SU-DHL-6 (cell line): ENCODE measurements around the gene ANGPTL2.
"Not testable (repeated sequence)": the region's sequence is repeated elsewhere in the genome, so short reads cannot be mapped to it uniquely, and the experiment has no call there.

Experiments
- H2AFZ ChIP-seq: fragments of 200-600 bp; sonication (generic); 2 replicates; pipeline ENCODE4 v1.6.1; 2014; ENCODE audit warnings: low read depth, mild to moderate bottlenecking, moderate library complexity, mixed read lengths, antibody characterized with exemption, low read length; ENCODE audit not compliant: severe bottlenecking
- H3F3A ChIP-seq: fragments of 200-600 bp; shearing (Covaris generic); 2 replicates; pipeline ENCODE4 v1.6.0; 2016; ENCODE audit warnings: antibody characterized with exemption, mild to moderate bottlenecking; ENCODE audit not compliant: insufficient read depth
- H3K27ac ChIP-seq: fragments of 200-600 bp; sonication (generic); 2 replicates; pipeline ENCODE4 v1.5.1; 2016; ENCODE audit warnings: low read depth, mild to moderate bottlenecking, low read length, moderate library complexity, mixed read lengths
- H3K27me3 ChIP-seq: fragments of 200-600 bp; sonication (generic), shearing (Covaris generic); 2 replicates; pipeline ENCODE4 v1.6.0; 2014; ENCODE audit warnings: mild to moderate bottlenecking, low read length
- H3K36me3 ChIP-seq: fragments of 200-600 bp; sonication (generic); 2 replicates; pipeline ENCODE4 v1.6.1; 2014; ENCODE audit warnings: mild to moderate bottlenecking, low read length, mixed read lengths
- H3K4me2 ChIP-seq: fragments of 300-600, 200-600 bp; shearing (Covaris generic), sonication (generic); 2 replicates; pipeline ENCODE4 v1.6.0; 2014; ENCODE audit warnings: low read length, low read depth, mild to moderate bottlenecking; ENCODE audit not compliant: poor library complexity, severe bottlenecking
- H3K4me3 ChIP-seq: fragments of 200-600 bp; sonication (generic); 2 replicates; pipeline ENCODE4 v1.5.1; 2014; ENCODE audit warnings: antibody characterized with exemption, low read length, mild to moderate bottlenecking, mixed read lengths; ENCODE audit not compliant: insufficient read depth, poor library complexity, severe bottlenecking
- H3K79me2 ChIP-seq: fragments of 200-600 bp; sonication (generic); 2 replicates; pipeline ENCODE4 v1.6.1; 2014; ENCODE audit warnings: mild to moderate bottlenecking, low read length, moderate library complexity; ENCODE audit not compliant: insufficient read depth
- H3K9ac ChIP-seq: fragments of 200-600 bp; sonication (generic); 2 replicates; pipeline ENCODE4 v1.7.0; 2014; ENCODE audit warnings: mild to moderate bottlenecking, low read length
- H3K9me2 ChIP-seq: fragments of 200-600 bp; sonication (generic); replicated peaks from 2 replicates; pipeline ENCODE4 v1.6.1; 2014; ENCODE audit warnings: low read length; ENCODE audit not compliant: insufficient read depth
- H3K9me3 ChIP-seq: fragments of 200-600 bp; sonication (generic); 2 replicates; pipeline ENCODE4 v1.6.1; 2014; ENCODE audit warnings: low read length, mixed read lengths; ENCODE audit not compliant: insufficient read depth
- H4K20me1 ChIP-seq: fragments of 200-600 bp; sonication (generic); 2 replicates; pipeline ENCODE4 v1.6.1; 2014; ENCODE audit warnings: low read depth, mild to moderate bottlenecking, antibody characterized with exemption, low read length, moderate library complexity, mixed read lengths
- EZH2phosphoT487 ChIP-seq: fragments of 200-600 bp; sonication (generic), shearing (Covaris generic); conservative IDR thresholded peaks from 2 replicates; pipeline ENCODE4 v1.6.1; 2018; ENCODE audit warnings: mild to moderate bottlenecking, antibody characterized with exemption, low read length, moderate library complexity, mixed read lengths
- TF ChIP-seq, protein P1 (sequence below): fragments of 200-600 bp; sonication (generic); IDR thresholded peaks from one replicate; pipeline ENCODE4 v1.5.1; 2017; ENCODE audit warnings: antibody characterized with exemption, mild to moderate bottlenecking, low read length, moderate library complexity; ENCODE audit not compliant: insufficient read depth, poor library complexity, severe bottlenecking

The ANGPTL2 gene, protein sequence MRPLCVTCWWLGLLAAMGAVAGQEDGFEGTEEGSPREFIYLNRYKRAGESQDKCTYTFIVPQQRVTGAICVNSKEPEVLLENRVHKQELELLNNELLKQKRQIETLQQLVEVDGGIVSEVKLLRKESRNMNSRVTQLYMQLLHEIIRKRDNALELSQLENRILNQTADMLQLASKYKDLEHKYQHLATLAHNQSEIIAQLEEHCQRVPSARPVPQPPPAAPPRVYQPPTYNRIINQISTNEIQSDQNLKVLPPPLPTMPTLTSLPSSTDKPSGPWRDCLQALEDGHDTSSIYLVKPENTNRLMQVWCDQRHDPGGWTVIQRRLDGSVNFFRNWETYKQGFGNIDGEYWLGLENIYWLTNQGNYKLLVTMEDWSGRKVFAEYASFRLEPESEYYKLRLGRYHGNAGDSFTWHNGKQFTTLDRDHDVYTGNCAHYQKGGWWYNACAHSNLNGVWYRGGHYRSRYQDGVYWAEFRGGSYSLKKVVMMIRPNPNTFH

DNA sequence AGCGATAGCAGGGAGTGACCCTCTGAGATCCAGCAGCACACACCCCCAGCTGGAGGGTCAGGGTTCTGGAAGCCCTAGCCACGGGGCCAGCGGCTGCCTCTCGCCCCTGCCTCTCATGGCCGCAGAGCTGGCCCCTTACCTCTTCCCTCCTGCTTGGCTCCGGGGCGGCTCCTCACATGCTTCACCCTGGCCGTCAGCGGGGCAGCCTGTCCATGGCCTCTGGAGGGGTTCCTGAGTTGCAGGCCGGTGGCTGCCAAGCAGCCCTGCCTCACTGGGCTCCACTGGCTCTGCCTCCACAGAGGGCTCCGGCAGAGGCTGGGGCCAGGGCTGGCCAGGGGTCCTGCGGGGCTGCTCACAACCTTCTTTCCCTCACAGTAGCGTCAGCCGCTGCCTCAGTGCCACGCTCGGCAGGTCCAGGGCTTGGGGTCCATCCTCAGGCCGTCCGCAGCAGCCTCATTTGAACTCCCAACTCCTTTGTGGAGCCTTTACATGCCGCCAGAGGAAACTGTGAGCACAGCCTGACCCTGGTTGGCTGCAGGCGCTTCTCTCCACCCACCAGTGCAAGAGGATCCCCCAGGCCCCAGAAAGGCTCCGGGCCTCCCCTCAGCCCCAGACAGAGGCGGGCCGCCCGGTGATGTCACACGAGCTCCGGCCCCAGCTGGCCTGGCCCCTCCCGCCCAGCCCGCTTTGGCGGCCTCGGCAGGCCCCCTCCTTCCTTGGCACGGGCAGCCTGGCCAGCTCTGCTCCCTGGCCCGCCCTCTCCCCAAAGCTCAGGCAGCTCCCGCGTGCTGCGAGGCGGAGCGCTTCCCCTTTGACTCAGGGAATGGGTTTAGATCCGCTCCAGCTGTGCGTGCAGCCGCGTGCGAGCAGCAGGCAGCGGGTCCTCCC is at the start of gene ANGPTL2:
Gene ANGPTL2, minus strand, starts transcription at position 460 of the 888 bp plus-strand sequence. CDS start 13,904 bp downstream, outside the sequence.
- no peak within 1 kb of the TSS for H2AFZ ChIP-seq

DNA sequence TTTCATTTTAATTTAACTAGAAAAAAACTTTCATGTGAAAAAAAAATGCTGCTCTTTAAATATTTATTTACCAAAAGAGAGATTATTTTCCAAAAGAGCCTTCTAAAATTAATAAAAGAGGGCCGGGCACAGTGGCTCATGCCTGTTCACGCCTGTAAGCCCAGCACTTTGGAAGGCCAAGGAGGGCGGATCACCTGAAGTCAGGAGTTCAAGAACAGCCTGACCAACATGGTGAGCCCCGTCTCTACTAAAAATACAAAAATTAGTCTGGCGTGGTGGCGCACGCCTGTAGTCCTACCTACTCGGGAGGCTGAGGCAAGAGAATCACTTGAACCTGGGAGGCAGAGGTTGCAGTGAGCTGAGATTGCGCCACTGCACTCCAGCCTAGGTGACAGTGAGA is 48.9 kb upstream of the ANGPTL2 start:
- not testable (repeated sequence) for H3K9me3 ChIP-seq, H3K27ac ChIP-seq, H3K27me3 ChIP-seq, H3K9me2 ChIP-seq, H4K20me1 ChIP-seq, H3K4me3 ChIP-seq, H3F3A ChIP-seq, H2AFZ ChIP-seq, H3K79me2 ChIP-seq, H3K36me3 ChIP-seq, H3K9ac ChIP-seq, H3K4me2 ChIP-seq

More for the DNA sequence above, at the start of gene ANGPTL2:
- TF ChIP-seq, protein P1, sequence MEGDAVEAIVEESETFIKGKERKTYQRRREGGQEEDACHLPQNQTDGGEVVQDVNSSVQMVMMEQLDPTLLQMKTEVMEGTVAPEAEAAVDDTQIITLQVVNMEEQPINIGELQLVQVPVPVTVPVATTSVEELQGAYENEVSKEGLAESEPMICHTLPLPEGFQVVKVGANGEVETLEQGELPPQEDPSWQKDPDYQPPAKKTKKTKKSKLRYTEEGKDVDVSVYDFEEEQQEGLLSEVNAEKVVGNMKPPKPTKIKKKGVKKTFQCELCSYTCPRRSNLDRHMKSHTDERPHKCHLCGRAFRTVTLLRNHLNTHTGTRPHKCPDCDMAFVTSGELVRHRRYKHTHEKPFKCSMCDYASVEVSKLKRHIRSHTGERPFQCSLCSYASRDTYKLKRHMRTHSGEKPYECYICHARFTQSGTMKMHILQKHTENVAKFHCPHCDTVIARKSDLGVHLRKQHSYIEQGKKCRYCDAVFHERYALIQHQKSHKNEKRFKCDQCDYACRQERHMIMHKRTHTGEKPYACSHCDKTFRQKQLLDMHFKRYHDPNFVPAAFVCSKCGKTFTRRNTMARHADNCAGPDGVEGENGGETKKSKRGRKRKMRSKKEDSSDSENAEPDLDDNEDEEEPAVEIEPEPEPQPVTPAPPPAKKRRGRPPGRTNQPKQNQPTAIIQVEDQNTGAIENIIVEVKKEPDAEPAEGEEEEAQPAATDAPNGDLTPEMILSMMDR: no peak
- no peak for TF ChIP-seq EZH2phosphoT487
- Histone ChIP-seq H3K9me2 (no peaks in the 10 kb centered on the region), H3K9me3 (no peaks in the 10 kb centered on the region), H3K27ac (no peak within 1 kb of the TSS), H4K20me1 (no peaks in the 10 kb centered on the region), H3K4me2 (no peak within 1 kb of the TSS), H3F3A (no peaks in the 10 kb centered on the region), H3K27me3 (no peaks in the 10 kb centered on the region), H3K4me3 (no peak within 1 kb of the TSS), H3K36me3 (no peaks in the 10 kb centered on the region), H3K79me2 (no peaks in the 10 kb centered on the region), H3K9ac (no peak within 1 kb of the TSS)

DNA sequence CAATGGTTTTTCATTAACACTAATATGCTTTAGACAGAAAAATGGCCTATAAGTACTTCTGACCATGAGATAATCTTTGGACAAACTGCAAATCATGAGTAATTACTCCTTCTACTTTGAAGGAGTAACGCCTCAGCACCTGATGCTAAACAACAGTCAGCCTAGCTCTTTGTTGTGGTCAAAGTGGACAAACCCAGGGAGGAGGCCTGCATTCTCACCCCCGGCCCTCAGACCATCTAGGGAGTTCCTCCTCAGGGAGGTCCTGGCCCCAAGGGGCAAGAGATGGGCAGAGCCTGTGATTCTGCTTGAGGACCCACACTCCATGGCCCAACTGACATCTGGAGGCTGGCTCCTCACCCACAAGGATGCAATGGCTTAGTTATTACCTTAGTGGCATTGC is 48.2 kb upstream of the ANGPTL2 start:
- no peak overlapping the region for H3K9ac ChIP-seq
- H2AFZ ChIP-seq: no peak overlapping the region
- H4K20me1 ChIP-seq: no peaks in the 10 kb centered on the region
- H3K4me2 ChIP-seq: no peak overlapping the region
- H3K4me3 ChIP-seq: no peak overlapping the region
- no peaks in the 10 kb centered on the region for H3K9me3 ChIP-seq
- H3F3A ChIP-seq: no peaks in the 10 kb centered on the region
- H3K79me2 ChIP-seq: no peaks in the 10 kb centered on the region
- no peaks in the 10 kb centered on the region for H3K36me3 ChIP-seq
- no peak for TF ChIP-seq EZH2phosphoT487
- TF ChIP-seq, protein P1: no peak
- H3K27me3 ChIP-seq: no peaks in the 10 kb centered on the region
- H3K27ac ChIP-seq: no peak overlapping the region
- no peaks in the 10 kb centered on the region for H3K9me2 ChIP-seq
